Common myeloid progenitor, CD34-positive (primary cell): ENCODE measurements around the gene CSF1.
"Not testable (repeated sequence)": the region's sequence is repeated elsewhere in the genome, so short reads cannot be mapped to it uniquely, and the experiment has no call there.

ENCODE experiments used
- CTCF ChIA-PET: fragments of 350-600 bp; sonication (Branson Sonifier 250); formaldehyde crosslinking; loops from one replicate; lab custom pipeline; 2021; ENCODE audit warnings: antibody characterized with exemption; lab: Charles Lee
- POLR2A ChIA-PET: fragments of 350-600 bp; sonication (Branson Sonifier 250); formaldehyde crosslinking; loops from one replicate; lab custom pipeline; 2021; ENCODE audit warnings: antibody characterized with exemption; lab: Charles Lee
- DNase-seq, 3 donors: peaks; one replicate each; pipeline versions ENCODE4 v3.0.0 to v3.0.0-alpha.2; 2013
- H3K27ac ChIP-seq, 2 experiments: 1 replicate in 1 of 2; 2 replicates in 1 of 2; pipeline ENCODE4 v1.7.0; 2013; ENCODE audit warnings: inconsistent platforms in 2 of 2, low read length in 2 of 2, mild to moderate bottlenecking in 2 of 2, low read depth in 1 of 2, moderate library complexity in 1 of 2; ENCODE audit not compliant: severe bottlenecking in 2 of 2, insufficient read depth in 1 of 2, poor library complexity in 1 of 2
- H3K27me3 ChIP-seq, 5 experiments: replicated peaks in 2 of 5; 1 replicate in 3 of 5; 2 replicates in 2 of 5; pipeline versions ENCODE4 v1.6.1 to v1.7.0; 2013; ENCODE audit warnings: low read length in 4 of 5, mild to moderate bottlenecking in 2 of 5, moderate library complexity in 2 of 5, inconsistent platforms in 1 of 5; ENCODE audit not compliant: insufficient read depth in 5 of 5, control insufficient read depth in 4 of 5
- H3K36me3 ChIP-seq, 4 experiments: 1 replicate in 2 of 4; 2 replicates in 2 of 4; pipeline versions ENCODE4 v1.6.1 to v1.7.0; 2013; ENCODE audit warnings: low read length in 3 of 4, control low read depth in 1 of 4, mild to moderate bottlenecking in 1 of 4; ENCODE audit not compliant: control insufficient read depth in 4 of 4, insufficient read depth in 4 of 4
- H3K4me1 ChIP-seq, 4 experiments: 1 replicate in 3 of 4; 2 replicates in 1 of 4; pipeline versions ENCODE4 v1.6.1 to v1.7.1; 2013; ENCODE audit warnings: low read length in 3 of 4, mild to moderate bottlenecking in 3 of 4, control low read depth in 1 of 4, inconsistent platforms in 1 of 4, moderate library complexity in 1 of 4; ENCODE audit not compliant: control insufficient read depth in 4 of 4, insufficient read depth in 4 of 4; ENCODE audit errors: control extremely low read depth in 1 of 4
- H3K4me3 ChIP-seq, 7 experiments: 1 replicate in 4 of 7; 2 replicates in 3 of 7; pipeline versions ENCODE4 v1.5.1 to v1.7.0; 2013; ENCODE audit warnings: mild to moderate bottlenecking in 7 of 7, low read length in 6 of 7, moderate library complexity in 6 of 7, inconsistent platforms in 2 of 7, low read depth in 2 of 7, control low read depth in 1 of 7; ENCODE audit not compliant: insufficient read depth in 4 of 7, control insufficient read depth in 1 of 7; ENCODE audit errors: extremely low read depth in 1 of 7
- H3K9me3 ChIP-seq, 5 experiments: 1 replicate in 4 of 5; 2 replicates in 1 of 5; pipeline versions ENCODE4 v1.6.1 to v1.7.1; 2013; ENCODE audit warnings: low read length in 4 of 5, mild to moderate bottlenecking in 2 of 5, inconsistent platforms in 1 of 5, low read depth in 1 of 5, moderate library complexity in 1 of 5; ENCODE audit not compliant: control insufficient read depth in 4 of 5, insufficient read depth in 2 of 5; ENCODE audit errors: control extremely low read depth in 1 of 5
- WGBS: methylation state at CpG from one replicate; pipeline ENCODE4 v1.1.5; 2013; ENCODE audit not compliant: insufficient coverage; 5-methylcytosine and 5-hydroxymethylcytosine counted together

The CSF1 gene

DNA sequence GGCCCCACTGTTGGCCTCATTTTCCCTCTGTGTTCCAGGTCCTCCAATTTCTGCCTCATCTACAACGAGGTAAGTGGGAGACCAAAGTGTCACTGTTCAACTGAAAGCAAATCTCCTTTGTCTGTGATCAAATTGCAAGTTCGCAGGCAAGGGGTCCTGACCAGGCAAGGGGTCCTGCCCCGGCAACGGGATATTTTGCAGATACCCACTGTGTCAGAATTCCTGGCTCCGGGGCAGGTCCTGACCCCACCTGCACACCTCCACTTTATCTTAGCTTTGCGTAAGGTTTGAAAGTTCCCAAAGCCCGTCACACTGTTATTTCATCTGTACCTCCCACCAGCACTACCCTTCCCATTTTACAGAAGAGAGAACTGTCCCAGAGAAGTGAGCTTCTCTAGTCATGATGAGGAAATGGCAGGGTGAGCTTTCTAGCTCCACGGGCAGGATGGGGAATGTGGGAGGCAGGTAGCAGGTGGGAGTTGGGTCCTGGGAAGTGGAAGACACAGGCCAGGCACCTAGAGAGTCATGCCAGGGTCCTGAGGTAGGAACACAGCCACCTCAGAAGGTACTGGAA, 32.0 kb upstream of the CSF1 start:
- Histone ChIP-seq H3K36me3 (no peaks in the 10 kb centered on the region), H3K9me3 (no peaks in the 10 kb centered on the region), H3K27me3 (peaks cover 0 to 2% (median 0%) of the 10 kb centered on the region in 5 experiments), H3K27ac (no peak overlapping the region), H3K4me3 (no peak overlapping the region), H3K4me1 (peaks cover 0 to 5% (median 0%) of the 10 kb centered on the region in 4 experiments)
- no peak for DNase-seq
- 95% methylated on average over 7 of the region's 8 CpGs for WGBS
- CTCF ChIA-PET: interaction anchor here (1.0 kb wide), 1 partner anchor 90 kb away, joined by 3 read pairs; no protein-coding TSS in a partner anchor
- POLR2A ChIA-PET: no interaction called here

- H3K4me1 ChIP-seq, POLR2A ChIA-PET, H3K27me3 ChIP-seq, H3K4me3 ChIP-seq, H3K9me3 ChIP-seq, DNase-seq, H3K27ac ChIP-seq, H3K36me3 ChIP-seq: not testable (repeated sequence)
- CTCF ChIA-PET: interaction anchor here (1.0 kb wide), 1 partner anchor 91 kb away, joined by 3 read pairs; no protein-coding TSS in a partner anchor
- WGBS: 98% methylated on average over 4 of the region's 6 CpGs
These were observed 31.3 kb upstream of the CSF1 start for GRCh38 chr1:109879371-109879770.

GRCh38 chr1:109879881-109880525, 30.6 kb upstream of the CSF1 start:
- no peak for DNase-seq
- ChIA-PET CTCF (interaction anchor here (0.9 kb wide), 1 partner anchor 28 kb away, joined by 3 read pairs; no protein-coding TSS in a partner anchor), POLR2A (interaction anchor here (0.8 kb wide), 1 partner anchor 31 kb away, joined by 3 read pairs; the partner anchor contains the start of gene CSF1)
- Histone ChIP-seq H3K27ac (no peak overlapping the region), H3K36me3 (no peaks in the 10 kb centered on the region), H3K9me3 (no peaks in the 10 kb centered on the region), H3K4me3 (no peak overlapping the region), H3K27me3 (peaks cover 0 to 2% (median 0%) of the 10 kb centered on the region in 5 experiments), H3K4me1 (peaks cover 0 to 5% (median 0%) of the 10 kb centered on the region in 4 experiments)
- WGBS: 98% methylated on average over 10 of the region's 10 CpGs

GRCh38 chr1:109880971-109881894, 29.4 kb upstream of the CSF1 start:
- H3K27ac ChIP-seq: no peak overlapping the region

DNA sequence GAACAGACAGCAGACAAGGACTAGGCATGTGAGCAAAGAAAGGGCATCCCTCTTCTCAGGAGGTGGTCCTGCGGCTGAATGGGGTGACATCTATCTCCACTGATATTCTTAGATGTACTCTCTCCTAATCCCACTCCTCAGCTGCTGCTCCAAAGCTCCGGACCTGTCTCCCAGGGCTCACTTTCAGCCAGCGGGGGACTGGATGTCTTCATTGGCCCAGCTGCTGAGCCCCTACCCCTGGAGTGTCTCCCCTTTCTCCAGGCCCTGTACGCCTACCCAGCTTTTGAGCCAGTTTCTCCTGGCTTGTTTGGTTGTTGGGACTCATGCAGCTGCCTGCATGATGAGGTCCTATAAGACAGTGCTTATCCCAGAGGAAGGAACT, 28.8 kb upstream of the CSF1 start:
- peaks cover 4 to 18% (median 10%) of the 10 kb centered on the region in 4 experiments for H3K4me1 ChIP-seq
- no peaks in the 10 kb centered on the region for H3K9me3 ChIP-seq
- H3K27ac ChIP-seq: no peak overlapping the region
- WGBS: 97% methylated on average over 3 of the region's 4 CpGs
- no peaks in the 10 kb centered on the region for H3K27me3 ChIP-seq
- ChIA-PET CTCF (interaction anchor here (1.1 kb wide), 1 partner anchor 20 kb away, joined by 3 read pairs; no protein-coding TSS in a partner anchor), POLR2A (no interaction called here)
- no peak overlapping the region for H3K4me3 ChIP-seq
- H3K36me3 ChIP-seq: no peaks in the 10 kb centered on the region
- no peak for DNase-seq

More at GRCh38 chr1:109880971-109881894, 29.4 kb upstream of the CSF1 start:
- ChIA-PET POLR2A (interaction anchor here (0.8 kb wide), 1 partner anchor 29 kb away, joined by 3 read pairs; the partner anchor contains the start of gene CSF1), CTCF (interaction anchor here (0.9 to 1.1 kb wide), 2 partner anchors 21 to 27 kb away, joined by 3 read pairs; no protein-coding TSS in a partner anchor)
- WGBS: 98% methylated on average over 8 of the region's 20 CpGs
- Histone ChIP-seq H3K36me3 (no peaks in the 10 kb centered on the region), H3K27me3 (no peaks in the 10 kb centered on the region), H3K4me3 (no peak overlapping the region), H3K4me1 (peaks cover 0 to 11% (median 5%) of the 10 kb centered on the region in 4 experiments), H3K9me3 (no peaks in the 10 kb centered on the region)
- DNase-seq: no peak

DNA sequence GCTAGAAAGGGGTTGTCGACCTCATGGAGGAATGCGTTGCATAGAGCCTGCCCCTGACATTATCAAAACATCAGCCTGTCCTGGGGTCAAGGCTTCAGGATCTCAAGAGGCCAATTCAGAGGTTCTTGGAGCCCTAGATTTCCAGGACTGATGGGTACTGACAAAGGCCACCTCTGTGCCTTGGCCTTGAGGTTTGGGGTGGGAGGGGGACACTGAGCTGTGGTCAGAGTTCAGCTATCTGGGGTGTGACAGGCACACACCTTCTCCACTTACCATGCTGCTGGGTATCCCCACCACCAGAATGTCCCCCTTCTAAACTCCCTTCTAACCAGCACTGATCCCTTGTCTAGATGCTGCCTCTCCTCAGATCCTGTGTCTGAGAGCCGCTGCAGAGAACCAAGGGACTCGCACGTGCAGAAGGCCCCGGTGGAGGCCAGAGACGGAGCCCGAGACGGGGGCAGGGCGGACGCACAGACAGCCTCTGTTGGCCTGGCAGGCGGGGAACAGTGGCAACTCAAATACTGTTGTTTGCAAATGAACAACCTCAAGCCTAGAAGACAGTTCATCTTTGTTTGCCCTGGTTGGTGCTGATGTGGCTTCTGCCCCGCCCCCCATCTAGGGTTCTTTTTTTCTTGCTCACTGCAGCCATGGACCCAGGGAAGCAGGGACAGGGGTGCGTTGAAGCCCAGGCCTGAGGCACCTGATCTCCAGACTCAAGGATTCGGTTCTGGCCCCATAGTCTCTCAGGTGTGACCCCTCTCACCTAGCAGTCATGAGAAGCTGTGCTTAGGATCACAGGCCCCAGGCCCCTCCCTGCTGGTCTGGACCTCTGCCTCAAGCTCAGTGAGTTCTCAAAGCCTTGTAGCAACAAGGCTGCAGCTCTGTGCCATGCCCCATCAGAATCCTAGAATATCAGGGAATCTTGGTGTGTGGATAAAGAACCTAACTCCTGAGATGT, 28.1 kb upstream of the CSF1 start:
- Histone ChIP-seq H3K9me3 (no peaks in the 10 kb centered on the region), H3K27ac (no peak overlapping the region), H3K4me1 (peaks cover 4 to 24% (median 12%) of the 10 kb centered on the region in 4 experiments), H3K4me3 (no peak overlapping the region), H3K27me3 (no peaks in the 10 kb centered on the region), H3K36me3 (no peaks in the 10 kb centered on the region)
- DNase-seq: no peak
- WGBS: 95% methylated on average over 14 of the region's 15 CpGs
- POLR2A ChIA-PET: interaction anchor here (0.6 kb wide), 2 partner anchors 12 to 54 kb away, joined by 3 read pairs; no protein-coding TSS in a partner anchor
- CTCF ChIA-PET: interaction anchor here (1.1 kb wide), 1 partner anchor 20 kb away, joined by 3 read pairs; no protein-coding TSS in a partner anchor
